HG03442 (cell line): Measurements from ENCODE around the gene JAKMIP1.

Source experiments
- ATAC-seq: cut with Tn5 transposase; IDR thresholded peaks from one replicate; pipeline ENCODE4 v1.9.1; 2021; ENCODE audit warnings: mild to moderate bottlenecking, moderate library complexity; ENCODE audit not compliant: unreplicated experiment

Gene JAKMIP1

DNA sequence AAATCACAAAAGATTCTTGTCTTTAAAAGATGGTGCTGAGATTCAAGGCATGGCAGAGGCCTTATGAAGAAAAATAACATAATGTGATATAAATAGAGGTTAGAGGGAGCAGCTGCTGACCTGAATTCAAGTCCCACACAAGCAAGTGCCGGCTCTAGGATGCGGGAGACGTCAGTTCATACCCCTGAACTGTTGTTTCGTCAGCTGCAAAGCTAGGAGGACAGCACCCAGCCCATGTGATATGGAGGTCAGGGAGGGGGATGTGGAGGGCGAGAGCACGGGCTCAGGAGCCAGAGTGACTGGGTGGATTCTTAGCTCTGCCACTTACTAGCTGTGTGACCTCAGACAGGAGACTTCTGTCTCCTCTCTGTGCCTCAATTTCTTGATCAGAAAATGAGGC is 77.9 kb downstream of the JAKMIP1 start:
- ATAC-seq: no peak

DNA sequence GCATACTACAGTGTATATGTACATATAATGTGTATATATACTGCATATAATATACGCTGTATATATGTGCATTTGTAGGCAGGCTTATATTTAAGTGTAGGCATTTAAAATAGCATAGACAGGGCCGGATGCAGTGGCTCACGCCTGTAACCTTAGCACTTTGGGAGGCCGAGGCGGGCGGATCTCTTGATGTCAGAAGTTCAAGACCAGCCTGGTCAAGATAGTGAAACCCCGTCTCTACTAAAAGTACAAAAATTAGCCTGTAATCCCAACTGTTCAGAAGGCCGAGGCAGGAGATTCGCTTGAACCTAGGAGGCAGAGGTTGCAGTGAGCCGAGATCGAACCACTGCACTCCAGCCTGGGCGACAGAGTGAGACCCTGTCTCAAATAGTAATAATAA is 78.4 kb downstream of the JAKMIP1 start:
- no peak for ATAC-seq

DNA sequence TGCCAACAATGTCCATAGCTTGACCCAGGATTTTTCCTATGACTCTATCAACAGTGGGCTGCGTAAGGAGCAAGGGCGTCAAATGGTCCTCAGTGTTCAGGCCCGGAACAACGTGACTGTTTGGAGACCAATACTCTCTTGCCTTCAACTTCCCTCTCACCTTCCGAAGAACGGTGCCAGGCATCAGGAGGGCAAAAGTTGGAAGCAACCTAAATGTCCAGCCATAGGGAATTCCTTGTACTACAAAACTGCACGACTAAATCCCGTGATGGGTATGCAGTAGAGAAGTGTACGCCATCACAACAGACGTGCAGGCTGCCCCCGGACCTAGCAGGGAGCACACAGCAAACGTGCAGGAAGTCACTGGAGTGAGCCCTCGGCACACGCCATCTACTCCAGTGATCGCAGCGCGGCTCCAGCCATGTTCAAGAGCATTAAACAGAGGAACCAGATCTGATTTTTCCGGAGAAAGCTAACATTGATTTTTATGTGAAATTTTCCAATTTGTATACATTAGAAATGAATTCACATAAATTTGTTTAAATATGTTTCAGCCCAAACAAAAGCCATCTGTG is 79.0 kb downstream of the JAKMIP1 start:
- ATAC-seq: no peak

DNA sequence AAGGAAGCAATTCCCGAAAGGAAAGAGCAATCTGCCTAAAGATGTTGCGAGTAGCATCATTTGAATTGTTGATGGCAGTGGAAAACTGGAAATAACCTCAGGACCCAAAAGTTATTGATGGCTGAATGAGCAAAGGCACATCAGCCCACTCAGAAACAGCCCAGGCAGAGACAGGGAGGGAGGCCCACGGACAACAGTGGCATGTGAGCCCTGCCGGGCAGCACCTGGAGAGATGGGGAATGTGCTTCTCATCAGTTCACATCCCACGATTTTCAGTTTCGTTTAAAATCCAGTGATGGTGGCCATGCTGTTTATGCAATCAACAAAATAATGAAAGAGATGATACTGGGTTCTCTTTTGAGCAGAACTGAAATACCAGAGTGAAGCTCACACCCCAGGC is 80.0 kb downstream of the JAKMIP1 start:
- no peak for ATAC-seq

DNA sequence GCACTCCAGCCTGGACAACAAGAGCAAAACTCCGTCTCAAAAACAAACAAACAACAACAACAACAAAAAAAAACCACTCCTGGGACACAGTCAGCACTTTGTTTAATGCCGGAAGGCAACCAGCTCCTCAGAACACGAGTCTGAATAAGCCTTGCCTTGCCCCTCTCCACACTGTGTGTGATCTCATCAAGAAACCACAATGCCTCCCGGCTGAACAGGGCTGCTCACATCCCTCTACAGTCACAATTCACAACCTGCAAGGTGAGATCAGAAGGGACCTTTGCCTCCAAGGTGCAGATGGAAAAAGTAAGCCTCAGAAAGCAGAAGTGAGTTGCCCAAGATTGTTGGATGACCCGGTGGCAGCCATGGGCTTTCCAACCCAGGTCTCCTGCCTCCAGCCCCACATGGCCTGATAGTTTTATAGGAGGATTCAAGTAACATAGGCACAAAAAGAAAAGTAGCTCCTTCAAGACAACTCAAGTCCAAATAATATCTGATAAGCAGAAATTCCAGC is 80.8 kb downstream of the JAKMIP1 start:
- ATAC-seq: no peak

DNA sequence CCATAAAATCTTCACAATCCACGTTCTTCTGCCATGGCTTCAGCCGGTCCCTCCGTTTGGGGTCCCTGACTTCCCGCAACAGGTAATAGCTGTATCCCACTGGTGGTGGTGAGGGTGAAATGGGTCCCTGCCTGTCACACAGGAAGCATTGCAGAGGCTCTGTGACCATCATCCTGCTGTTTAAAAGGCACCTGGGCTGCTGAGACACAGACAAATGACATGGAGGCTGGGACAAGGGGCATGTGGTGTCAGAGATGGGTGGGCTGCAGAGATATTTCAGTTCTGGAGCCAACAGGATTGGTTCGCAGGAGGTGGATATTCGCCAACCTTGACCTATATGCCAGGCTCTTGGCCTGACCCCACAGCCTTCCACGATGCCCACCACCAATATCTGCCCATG is 82.1 kb downstream of the JAKMIP1 start:
- ATAC-seq: no peak

DNA sequence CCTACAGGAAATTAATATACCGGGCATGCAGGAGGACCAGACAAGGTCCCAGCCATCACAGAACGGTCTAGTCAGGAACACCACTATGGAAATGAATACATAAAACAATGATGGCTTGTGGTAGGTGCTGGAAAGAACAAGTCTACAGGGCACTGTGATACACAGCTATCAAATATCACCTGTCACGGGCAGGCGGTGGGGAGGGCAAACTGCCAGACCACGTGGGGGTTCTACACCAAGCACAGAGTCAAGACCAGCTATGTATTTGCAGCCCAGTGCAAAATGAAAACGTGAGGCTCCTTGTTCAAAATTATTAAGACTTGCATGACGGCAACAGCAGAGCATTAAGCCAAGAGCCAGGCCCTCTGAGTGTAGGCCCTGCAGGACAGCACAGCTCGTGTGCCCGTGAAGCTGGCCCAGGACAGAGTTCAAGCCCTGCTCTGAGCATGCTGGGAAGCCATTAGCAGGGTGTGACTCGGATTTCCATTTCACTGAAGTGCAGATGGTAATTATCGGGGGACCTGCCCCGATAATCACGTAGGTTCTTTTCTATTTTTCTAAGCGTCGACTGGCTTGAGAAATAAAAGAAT is 83.6 kb downstream of the JAKMIP1 start:
- no peak for ATAC-seq

DNA sequence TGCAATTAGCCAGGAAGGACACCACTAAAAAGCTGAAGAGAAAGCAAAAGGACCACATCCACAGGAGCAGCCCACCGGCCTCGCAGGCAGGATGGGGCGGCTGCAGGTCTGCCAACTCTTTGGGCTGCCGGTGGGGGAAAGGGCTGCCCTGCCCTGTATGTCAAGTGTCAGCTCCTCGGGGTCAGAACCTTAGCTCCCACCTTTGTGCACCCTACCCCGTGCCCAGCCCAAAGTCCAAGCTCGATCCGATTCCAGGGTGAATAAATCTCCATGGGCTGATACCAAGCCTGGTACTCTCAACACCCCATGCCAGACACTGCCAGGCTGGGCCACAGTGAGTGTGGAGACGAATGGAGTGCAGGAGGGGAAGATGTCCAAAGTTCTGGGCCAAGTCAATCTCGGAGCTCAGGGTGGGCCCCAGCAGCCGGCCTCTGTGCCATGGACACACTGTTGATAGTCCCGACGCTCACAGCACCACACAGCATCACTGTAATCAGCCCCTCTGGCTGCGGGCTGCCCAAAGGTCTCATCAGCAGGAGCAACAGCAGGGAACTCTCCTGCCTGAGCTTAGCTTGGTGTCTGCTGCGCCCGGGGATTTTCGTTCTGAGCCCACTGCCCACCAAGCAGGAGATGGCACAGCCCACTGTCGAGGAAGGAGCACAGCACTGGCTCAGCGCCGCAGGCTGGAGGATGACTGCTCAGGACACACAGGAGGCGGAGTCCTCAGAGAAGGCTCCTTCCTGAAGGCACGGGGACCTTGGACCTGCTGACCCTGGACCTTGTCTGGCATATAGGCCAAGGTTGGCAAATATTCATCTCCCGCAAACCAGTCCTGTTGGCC is 84.4 kb downstream of the JAKMIP1 start:
- no peak for ATAC-seq

DNA sequence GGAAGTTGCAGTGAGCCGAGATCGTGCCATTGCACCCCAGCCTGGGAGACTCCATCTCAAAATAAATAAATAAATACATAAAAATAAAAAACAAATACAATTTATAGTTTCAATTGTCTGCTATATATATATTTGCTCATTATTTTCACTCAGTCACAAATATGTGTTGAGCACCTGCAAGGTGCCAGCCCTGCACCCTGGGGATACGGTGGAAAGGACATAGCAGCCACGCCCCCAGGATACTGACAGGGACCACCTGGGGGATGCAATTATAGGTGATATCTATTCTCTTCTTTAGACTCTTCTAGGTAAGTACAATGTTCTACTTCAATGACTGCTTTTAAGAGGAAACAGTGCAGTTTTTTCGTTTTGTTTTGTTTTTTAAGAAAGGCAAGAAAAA is 85.0 kb downstream of the JAKMIP1 start:
- ATAC-seq: no peak

DNA sequence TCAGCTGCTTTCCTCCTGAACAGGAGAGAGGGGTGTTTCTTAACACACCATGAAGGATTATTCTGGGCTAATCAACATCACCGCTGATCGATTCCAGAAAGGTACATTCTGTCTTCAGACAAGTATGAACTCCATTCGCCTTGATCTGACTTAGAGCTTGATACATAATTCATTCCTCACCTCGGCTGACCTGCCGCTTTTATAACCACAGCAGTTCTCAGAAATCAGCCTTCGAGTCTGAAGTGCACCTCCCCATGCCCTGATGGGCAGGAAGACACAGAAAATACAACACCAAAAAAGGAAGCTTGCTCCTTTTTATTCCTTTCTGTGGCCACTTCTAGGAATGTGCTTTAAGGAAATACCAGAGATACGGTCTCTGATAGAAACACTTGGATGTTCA is 85.7 kb downstream of the JAKMIP1 start:
- no peak for ATAC-seq

DNA sequence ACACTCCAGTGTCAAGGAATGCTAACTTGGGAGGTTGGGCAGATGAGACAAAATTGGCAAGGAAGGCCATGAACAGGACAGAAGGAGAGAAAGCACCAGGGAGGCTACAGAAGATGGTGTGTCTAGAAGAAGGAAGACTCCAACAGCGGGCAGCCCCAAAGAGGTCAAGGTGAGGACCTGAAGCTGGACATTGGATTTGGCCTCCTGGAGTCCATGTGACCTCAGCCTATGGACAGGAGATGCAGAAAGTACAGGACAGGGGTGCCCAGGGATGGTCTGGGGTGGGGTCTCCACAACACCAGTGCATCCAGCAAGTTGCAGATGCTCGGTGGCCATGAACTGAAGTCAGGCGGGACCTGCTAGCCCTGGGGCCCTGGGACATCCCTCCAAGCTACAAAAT is 86.2 kb downstream of the JAKMIP1 start:
- no peak for ATAC-seq

DNA sequence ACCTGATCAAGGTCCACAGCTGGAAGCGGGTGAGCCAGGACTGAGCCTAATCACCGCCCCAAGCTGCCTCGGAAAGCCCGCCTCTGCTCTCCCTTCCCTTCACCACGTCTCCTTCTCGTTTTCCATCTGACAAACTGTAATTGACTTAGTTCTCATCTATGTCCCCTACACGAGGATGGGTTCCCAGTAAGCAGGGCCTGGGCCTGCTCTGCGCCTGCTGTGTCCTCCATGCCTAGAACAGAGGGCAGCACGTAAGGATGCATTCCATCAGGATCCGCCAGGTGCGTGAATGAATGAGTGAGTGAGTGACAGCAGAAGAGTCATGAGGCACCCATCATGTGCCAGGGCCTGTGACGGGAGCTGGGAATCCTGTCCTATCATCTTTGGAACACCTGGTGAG is 86.7 kb downstream of the JAKMIP1 start:
- no peak for ATAC-seq

DNA sequence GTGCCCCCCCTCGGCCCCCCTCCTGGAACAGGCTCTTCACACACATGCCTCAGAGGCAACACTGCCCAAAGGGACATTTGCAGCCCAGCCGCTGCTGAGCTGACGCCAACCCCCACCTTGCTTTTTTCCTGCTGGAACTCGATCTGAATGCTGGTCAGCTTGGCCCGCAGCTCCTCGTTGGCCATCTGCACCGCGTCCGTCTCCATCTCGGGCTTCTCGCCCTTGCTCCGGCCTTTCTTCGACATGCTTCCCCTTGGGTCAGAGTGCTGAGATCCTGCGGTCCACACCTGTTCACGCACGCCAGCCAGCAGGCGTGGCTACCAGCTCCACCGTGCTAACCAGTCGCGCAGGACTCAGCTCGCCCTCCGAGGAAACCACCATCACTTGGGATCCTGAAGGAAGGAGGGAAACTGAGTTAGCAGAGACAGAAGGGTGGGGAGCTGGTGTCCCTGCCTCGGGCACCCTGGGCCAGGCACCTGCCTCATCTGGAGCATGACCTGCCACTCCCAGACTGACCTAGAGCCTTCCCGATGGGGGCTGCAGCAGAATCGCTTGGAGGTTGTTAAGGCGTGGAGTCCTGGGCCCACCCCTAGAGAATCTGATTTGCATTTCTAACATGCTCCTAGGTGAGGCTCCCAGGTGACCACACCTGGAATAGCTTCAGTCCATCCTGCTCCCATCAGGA is 87.6 kb downstream of the JAKMIP1 start:
- no peak for ATAC-seq

DNA sequence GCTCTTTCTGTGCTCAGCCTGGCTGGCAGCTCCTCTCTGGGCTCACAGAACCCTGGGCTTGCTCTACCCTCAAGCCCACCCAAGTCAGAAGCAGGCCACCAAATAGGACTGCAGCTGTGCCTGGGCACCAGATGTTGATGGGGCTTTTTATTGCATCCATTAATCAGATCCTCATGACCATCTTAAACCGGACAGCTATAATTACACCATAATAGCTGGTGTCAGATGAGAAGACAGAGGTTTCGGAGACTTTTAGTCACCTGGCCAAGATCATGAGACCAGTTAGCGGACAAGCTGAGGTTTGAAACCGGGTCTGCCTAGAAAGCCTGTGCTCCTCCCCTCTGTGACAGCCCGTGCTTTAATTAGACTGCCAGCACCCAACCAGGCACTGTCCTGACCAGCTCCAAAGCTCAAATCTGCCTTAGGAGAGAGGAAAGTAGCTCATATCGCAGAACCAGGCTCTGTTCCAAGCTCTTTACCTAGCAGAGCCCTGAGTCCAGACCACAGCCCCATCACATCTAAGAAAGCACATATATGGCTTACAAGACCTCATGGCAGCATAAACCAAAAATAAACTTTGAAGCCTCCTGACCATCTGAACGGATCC is 88.9 kb downstream of the JAKMIP1 start:
- ATAC-seq: no peak

DNA sequence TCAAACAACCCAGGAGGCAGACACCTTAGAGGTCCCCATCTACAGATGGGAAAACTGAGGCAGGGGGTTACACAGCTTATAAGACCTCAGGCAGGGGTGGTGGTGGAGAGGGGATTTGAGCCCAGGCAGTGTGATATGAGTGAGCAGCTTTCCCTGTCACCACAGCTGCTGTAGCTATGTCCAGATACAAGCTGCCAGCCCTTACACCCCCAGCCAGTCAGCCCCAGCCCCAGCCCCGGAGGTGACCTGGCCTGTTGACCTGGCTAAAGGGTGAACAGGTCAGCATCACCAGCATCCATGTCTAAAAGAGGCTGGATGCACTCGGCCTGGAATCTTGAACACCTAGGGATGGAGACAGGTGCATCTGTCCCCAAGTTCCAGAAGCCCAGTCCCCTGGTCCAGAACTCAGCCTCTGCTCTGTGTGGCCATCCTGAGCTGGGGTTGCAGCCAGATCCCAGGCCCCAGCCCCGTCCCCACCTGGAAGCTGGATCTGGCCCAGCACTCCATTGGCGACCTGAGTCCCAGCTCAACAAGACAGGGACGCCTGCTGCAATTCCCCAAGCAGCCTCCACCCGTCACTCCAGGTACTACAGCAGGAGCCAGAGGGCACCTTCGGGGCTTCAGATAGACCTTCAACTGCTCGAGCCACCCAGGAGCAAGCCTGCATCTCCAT is 89.5 kb downstream of the JAKMIP1 start:
- no peak for ATAC-seq

DNA sequence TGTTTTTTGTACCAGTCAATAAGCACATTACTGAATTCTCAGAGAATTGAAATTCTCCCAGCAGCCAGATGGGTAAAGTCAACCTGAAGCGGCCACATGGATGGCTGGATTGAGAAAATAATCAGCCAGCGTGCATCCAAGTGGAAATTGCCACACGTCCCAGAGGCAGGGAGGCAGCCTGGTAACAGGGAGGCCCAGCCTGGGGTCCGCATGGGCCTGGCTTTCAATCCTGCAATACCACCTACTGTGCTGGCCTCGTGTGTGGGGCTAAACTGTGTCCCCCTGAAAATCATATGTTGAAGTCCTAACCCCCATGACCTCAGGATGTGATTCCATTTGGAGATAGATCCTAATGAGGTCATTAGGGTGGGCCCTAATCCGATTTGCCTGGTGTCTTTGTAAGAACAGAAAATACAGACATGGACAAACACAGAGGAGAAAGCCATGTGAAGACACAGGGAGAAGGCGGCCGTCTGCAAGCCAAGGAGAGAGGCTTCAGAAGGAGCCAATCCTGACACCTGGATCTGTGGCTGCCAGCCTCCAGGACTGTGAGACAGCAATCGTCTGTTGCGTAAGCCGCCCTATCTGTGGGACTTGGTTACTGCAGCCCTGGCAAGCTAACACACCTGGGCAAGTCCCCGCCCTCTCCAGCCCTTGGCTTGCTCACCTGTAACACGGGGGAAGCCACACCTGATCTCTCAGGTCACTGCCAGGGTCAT is 90.3 kb downstream of the JAKMIP1 start:
- ATAC-seq: no peak

DNA sequence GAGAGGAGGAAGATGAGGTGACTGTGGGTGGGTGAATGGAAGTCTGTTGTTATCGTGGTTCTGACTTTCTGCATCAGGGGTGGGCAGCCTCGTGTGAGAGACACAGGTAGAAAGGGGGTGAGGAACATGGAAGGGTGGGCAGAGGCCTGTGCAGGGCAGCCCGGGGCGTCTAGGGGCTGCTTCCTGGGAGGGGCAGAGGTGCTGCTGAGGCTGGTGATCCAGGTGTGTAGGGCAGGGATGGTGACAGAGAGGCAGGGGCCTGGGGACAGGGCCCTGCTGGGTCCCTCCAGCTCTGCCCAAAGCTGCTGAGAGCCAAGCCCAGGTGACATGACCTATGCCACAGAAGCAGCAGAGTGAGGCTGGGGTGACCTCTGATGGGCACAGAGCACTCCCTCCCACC is 92.5 kb downstream of the JAKMIP1 start:
- no peak for ATAC-seq

DNA sequence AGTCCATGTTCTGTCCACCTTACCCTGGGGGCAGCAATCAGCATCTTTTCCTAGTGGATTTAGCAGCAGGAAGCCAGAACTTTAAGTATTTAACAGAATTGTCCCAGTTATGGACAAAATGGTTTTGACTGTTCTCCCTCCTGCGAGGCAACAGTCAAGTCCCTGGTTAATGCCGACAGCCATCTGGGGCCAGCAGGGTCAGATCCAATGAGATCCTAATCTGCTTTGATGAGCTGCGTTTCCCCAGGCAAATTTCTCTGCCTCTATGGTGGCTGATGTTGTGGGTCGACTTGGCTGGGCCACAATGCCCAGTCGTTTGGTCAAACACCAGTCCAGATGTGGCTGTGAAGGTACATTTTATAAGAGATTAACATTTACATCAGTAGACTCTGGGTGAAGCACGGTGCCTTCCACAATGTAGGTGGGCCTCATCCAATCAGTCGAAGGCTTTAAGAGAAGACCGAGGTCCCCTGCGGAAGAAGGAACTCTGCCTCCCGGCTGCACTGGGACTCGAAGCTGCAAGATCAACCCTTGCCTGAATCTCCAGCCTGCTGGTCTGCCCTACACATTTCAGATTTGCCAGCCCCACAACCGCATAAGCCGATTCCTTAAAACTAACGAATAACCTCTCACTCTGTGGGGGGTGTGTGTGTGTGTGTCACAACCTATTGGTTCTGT is 93.1 kb downstream of the JAKMIP1 start:
- ATAC-seq: no peak

DNA sequence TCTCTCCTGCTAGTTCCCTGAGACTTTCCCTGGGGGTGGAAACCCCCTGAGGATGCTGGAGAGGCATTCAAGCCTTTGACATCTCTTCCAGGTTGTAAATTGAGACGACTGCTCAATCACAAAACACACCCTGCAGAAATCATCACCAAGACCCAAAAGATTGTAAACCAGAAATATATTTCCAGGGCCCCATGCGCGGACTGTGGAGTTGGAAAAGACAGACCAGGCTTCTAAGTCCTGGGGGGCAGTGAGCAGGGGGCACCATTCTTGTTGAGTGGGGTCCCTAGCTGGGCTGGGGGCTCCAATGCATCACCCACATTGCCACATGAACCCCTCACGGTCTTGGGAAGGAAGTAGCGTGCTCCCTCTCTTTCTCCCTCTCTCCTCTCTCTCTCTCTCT is 94.2 kb downstream of the JAKMIP1 start:
- ATAC-seq: no peak
